Activated CD4-positive, alpha-beta T cell treated with anti-CD3 and anti-CD28 coated beads, Interleukin-2, amount 10 ng/mL, durations not matched to agents 24 days and 14 days (primary cell): ENCODE measurements around the gene NDST1. TPM values are rescaled to one million over a fixed set of nuclear protein-coding genes. Genes with fewer than 3 reads are reported as not detected.

Experiments used
- DNase-seq: peaks from one replicate; pipeline ENCODE4 v3.0.0; 2022
- H3K27ac Mint-ChIP-seq: one replicate; pipeline ENCODE4 v1.8.0; 2022; ENCODE audit warnings: mild to moderate bottlenecking, mixed read lengths
- H3K27me3 Mint-ChIP-seq: one replicate; pipeline ENCODE4 v1.8.0; 2022; ENCODE audit warnings: mixed read lengths
- H3K36me3 Mint-ChIP-seq: one replicate; pipeline ENCODE4 v1.8.0; 2022; ENCODE audit warnings: low read depth, mild to moderate bottlenecking, mixed read lengths
- H3K4me1 Mint-ChIP-seq: one replicate; pipeline ENCODE4 v1.8.0; 2021; ENCODE audit warnings: mixed read lengths
- H3K4me3 Mint-ChIP-seq: one replicate; pipeline ENCODE4 v1.8.0; 2022; ENCODE audit warnings: mild to moderate bottlenecking, moderate library complexity, mixed read lengths
- H3K9me3 Mint-ChIP-seq: one replicate; pipeline ENCODE4 v1.8.0; 2021; ENCODE audit warnings: mixed read lengths
- intact Hi-C: fragments of 100-400 bp; cut with micrococcal nuclease; formaldehyde crosslinking; loops from one replicate; pipeline ENCODE4 v1.15.1; 2023
- total RNA-seq: library from RNA; stranded (reverse); gene quantifications from 2 replicates; pipeline ENCODE4 v1.2.3, GENCODE V29; 2022

Gene NDST1
- total RNA-seq, 1 donor from 2014 or later, result 2.8 TPM

GRCh38 chr5:150519560-150519945 lies 11.6 kb downstream of the NDST1 start:
- Mint-ChIP-seq H3K27ac (no peak overlapping the region), H3K4me3 (no peak overlapping the region), H3K27me3 (no peaks in the 10 kb centered on the region), H3K4me1 (no peaks in the 10 kb centered on the region), H3K36me3 (no peaks in the 10 kb centered on the region), H3K9me3 (no peaks in the 10 kb centered on the region)
- intact Hi-C loops, result no loop called here
- no peak for DNase-seq

DNA sequence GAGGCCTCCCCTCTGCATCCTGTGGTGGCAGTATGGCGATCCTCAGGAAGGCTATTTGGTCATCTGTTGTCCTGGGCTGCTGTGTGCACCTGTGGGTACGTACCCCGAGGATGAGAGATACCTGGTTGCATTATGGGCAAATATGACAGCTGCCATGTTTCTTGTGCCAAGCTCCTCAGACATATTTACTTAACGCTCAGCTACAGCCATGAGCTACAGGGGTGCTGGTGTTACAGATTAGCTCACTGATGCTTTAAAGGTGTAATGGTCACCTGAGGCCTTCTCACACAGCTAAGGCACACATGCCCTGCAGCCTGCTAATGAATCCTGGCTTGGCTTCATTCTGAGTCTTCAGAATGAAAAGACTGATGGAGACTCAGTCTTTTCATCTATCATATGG lies 12.0 kb downstream of the NDST1 start:
- H3K27ac Mint-ChIP-seq, result no peak overlapping the region
- H3K4me3 Mint-ChIP-seq, result no peak overlapping the region
- DNase-seq, result no peak
- no peaks in the 10 kb centered on the region for H3K4me1 Mint-ChIP-seq
- no peaks in the 10 kb centered on the region for H3K9me3 Mint-ChIP-seq
- no peaks in the 10 kb centered on the region for H3K27me3 Mint-ChIP-seq
- no peaks in the 10 kb centered on the region for H3K36me3 Mint-ChIP-seq
- intact Hi-C loops, result no loop called here

GRCh38 chr5:150520747-150521521 lies 13.0 kb downstream of the NDST1 start:
- no peak overlapping the region for H3K27ac Mint-ChIP-seq

DNA sequence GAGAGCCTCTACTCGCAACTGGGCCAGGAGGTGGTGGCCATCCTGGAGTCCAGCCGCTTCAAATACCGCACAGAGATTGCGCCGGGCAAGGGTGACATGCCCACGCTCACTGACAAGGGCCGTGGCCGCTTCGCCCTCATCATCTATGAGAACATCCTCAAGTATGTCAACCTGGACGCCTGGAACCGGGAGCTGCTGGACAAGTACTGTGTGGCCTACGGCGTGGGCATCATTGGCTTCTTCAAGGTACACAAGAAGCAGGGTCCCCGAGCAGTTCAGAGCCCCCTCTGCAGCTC lies 13.5 kb downstream of the NDST1 start:
- Mint-ChIP-seq H3K4me3 (no peak overlapping the region), H3K9me3 (no peaks in the 10 kb centered on the region), H3K4me1 (no peaks in the 10 kb centered on the region), H3K27ac (no peak overlapping the region), H3K36me3 (no peaks in the 10 kb centered on the region), H3K27me3 (no peaks in the 10 kb centered on the region)
- no peak for DNase-seq
- intact Hi-C loops, result no loop called here

More at GRCh38 chr5:150520747-150521521, 13.0 kb downstream of the NDST1 start:
- Mint-ChIP-seq H3K27me3 (no peaks in the 10 kb centered on the region), H3K9me3 (no peaks in the 10 kb centered on the region), H3K36me3 (no peaks in the 10 kb centered on the region), H3K4me1 (no peaks in the 10 kb centered on the region), H3K4me3 (no peak overlapping the region)
- DNase-seq, result no peak
- intact Hi-C loops, result no loop called here

- Mint-ChIP-seq H3K4me1 (no peaks in the 10 kb centered on the region), H3K27me3 (no peaks in the 10 kb centered on the region), H3K9me3 (no peaks in the 10 kb centered on the region), H3K4me3 (no peak overlapping the region), H3K36me3 (no peaks in the 10 kb centered on the region), H3K27ac (no peak overlapping the region)
- intact Hi-C loops, result no loop called here
- no peak for DNase-seq
These were observed 14.1 kb downstream of the NDST1 start for GRCh38 chr5:150521939-150522503.

GRCh38 chr5:150522504-150523414 lies 14.8 kb downstream of the NDST1 start:
- no peak overlapping the region for H3K27ac Mint-ChIP-seq
- no peak for DNase-seq
- intact Hi-C loops, result loop anchor here (1.0 kb wide), 1 partner anchor 63 kb away; no protein-coding TSS in a partner anchor
- no peaks in the 10 kb centered on the region for H3K9me3 Mint-ChIP-seq
- no peaks in the 10 kb centered on the region for H3K4me1 Mint-ChIP-seq
- H3K4me3 Mint-ChIP-seq, result no peak overlapping the region
- H3K27me3 Mint-ChIP-seq, result no peaks in the 10 kb centered on the region
- no peaks in the 10 kb centered on the region for H3K36me3 Mint-ChIP-seq

DNA sequence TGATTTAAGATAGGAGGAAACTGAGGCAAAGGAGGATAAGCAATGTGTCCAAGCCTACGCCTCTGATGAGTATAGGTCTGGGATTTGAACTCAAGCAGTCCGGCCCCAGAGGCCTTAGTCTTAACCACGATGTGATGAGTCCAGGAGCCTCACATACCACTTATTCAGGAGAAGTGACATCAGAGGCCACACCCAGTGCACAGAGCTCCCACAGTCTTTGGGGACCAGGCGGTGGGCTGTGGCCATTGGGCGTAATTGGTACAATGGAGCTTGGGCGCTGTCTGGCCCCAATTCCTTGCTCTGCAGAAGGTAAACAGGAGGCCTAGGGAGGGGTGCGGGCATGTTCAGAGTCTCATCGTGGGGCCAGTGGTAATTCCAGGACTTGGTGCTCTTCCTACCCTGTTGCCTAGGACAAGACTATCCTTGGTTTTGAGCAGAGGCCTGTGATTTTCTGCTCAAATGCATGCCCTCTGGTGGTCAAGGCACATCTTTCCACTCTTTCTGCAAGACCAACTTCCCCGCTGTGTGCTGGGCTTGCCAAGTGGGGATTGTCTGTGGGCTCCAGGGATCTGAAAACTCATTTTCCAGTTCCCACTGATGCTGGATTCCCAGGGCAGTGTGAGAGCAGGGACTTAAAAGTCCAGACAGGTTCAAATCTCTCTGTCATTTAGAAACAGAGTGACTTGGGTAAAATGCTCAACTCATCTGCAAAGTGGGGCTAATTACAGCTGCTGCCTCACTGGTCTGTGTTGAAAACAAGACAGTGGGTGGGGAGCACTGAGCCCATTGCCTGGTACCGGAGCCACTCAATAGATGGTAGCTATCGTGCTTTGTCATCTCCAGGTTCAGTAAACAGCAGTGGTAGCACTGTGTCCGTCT lies 15.8 kb downstream of the NDST1 start:
- Mint-ChIP-seq H3K4me3 (no peak overlapping the region), H3K27me3 (no peaks in the 10 kb centered on the region), H3K4me1 (no peaks in the 10 kb centered on the region), H3K36me3 (no peaks in the 10 kb centered on the region), H3K27ac (no peak overlapping the region), H3K9me3 (no peaks in the 10 kb centered on the region)
- intact Hi-C loops, result loop anchor here (1.0 kb wide), 1 partner anchor 64 kb away; no protein-coding TSS in a partner anchor
- peak; percentile 69 for DNase-seq

- Mint-ChIP-seq H3K4me3 (no peak overlapping the region), H3K27me3 (no peaks in the 10 kb centered on the region), H3K9me3 (no peaks in the 10 kb centered on the region), H3K36me3 (no peaks in the 10 kb centered on the region), H3K27ac (no peak overlapping the region), H3K4me1 (no peaks in the 10 kb centered on the region)
- intact Hi-C loops, result no loop called here
- DNase-seq, result no peak
These were observed 17.2 kb downstream of the NDST1 start for GRCh38 chr5:150525163-150525562.

GRCh38 chr5:150525781-150526180 lies 17.9 kb downstream of the NDST1 start:
- intact Hi-C loops, result no loop called here
- Mint-ChIP-seq H3K27ac (no peak overlapping the region), H3K36me3 (no peaks in the 10 kb centered on the region), H3K9me3 (no peaks in the 10 kb centered on the region), H3K4me1 (no peaks in the 10 kb centered on the region), H3K27me3 (no peaks in the 10 kb centered on the region), H3K4me3 (no peak overlapping the region)
- DNase-seq, result no peak

- H3K36me3 Mint-ChIP-seq, result no peaks in the 10 kb centered on the region
- no peak overlapping the region for H3K27ac Mint-ChIP-seq
- DNase-seq, result no peak
- H3K27me3 Mint-ChIP-seq, result no peaks in the 10 kb centered on the region
- no peak overlapping the region for H3K4me3 Mint-ChIP-seq
- no peaks in the 10 kb centered on the region for H3K4me1 Mint-ChIP-seq
- H3K9me3 Mint-ChIP-seq, result no peaks in the 10 kb centered on the region
- intact Hi-C loops, result no loop called here
These were observed 19.1 kb downstream of the NDST1 start for GRCh38 chr5:150527038-150527437.

- intact Hi-C loops, result no loop called here
- Mint-ChIP-seq H3K4me3 (no peak overlapping the region), H3K27me3 (no peaks in the 10 kb centered on the region)
These were observed 19.9 kb downstream of the NDST1 start for GRCh38 chr5:150527808-150528207.

GRCh38 chr5:150528924-150529546 lies 21.1 kb downstream of the NDST1 start:
- no peaks in the 10 kb centered on the region for H3K27me3 Mint-ChIP-seq
- H3K27ac Mint-ChIP-seq, result no peak overlapping the region
- H3K4me1 Mint-ChIP-seq, result no peaks in the 10 kb centered on the region
- H3K9me3 Mint-ChIP-seq, result no peaks in the 10 kb centered on the region
- no peaks in the 10 kb centered on the region for H3K36me3 Mint-ChIP-seq
- DNase-seq, result no peak
- no peak overlapping the region for H3K4me3 Mint-ChIP-seq
- intact Hi-C loops, result no loop called here

More at GRCh38 chr5:150527808-150528207, 19.9 kb downstream of the NDST1 start:
- Mint-ChIP-seq H3K36me3 (no peaks in the 10 kb centered on the region), H3K4me1 (no peaks in the 10 kb centered on the region), H3K27ac (no peak overlapping the region), H3K9me3 (no peaks in the 10 kb centered on the region)
- no peak for DNase-seq

DNA sequence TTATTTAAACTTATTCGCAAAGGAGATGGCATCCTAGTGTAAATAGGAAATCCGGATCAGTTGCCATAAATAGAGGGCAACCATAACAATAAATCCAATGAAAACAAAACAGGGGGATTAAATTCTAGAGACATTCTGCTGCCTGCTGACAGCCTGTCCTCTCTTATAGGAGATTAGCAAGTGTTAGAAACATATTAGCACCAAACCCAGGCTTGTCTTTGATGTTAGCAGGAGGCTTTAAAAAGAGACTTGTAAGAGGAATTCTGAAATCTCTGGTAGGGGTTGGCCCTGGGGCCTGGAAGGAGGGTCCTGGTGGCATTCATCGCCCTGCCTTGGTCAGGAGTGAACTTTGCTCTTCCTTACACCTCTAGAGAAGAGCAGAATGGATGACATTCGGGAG lies 21.6 kb downstream of the NDST1 start:
- Mint-ChIP-seq H3K27ac (no peak overlapping the region), H3K9me3 (no peaks in the 10 kb centered on the region), H3K4me1 (no peaks in the 10 kb centered on the region), H3K36me3 (no peaks in the 10 kb centered on the region), H3K27me3 (no peaks in the 10 kb centered on the region), H3K4me3 (no peak overlapping the region)
- intact Hi-C loops, result no loop called here
- no peak for DNase-seq
